Stimulated activated CD8-positive, alpha-beta memory T cell treated with anti-CD3 and anti-CD28 coated beads, Interleukin-7, amount 100 ng/mL, for 4 hours (primary cell): ENCODE measurements around the gene P2RX1.
A peak's percentile ranks its signal among the peaks of the same experiment; 100 is the strongest.

ENCODE experiments used
- DNase-seq, 2 donors: peaks; one replicate each; pipeline ENCODE4 v3.0.0-alpha.2; 2020; ENCODE audit warnings: low read depth in 2 of 2

Gene P2RX1

DNA sequence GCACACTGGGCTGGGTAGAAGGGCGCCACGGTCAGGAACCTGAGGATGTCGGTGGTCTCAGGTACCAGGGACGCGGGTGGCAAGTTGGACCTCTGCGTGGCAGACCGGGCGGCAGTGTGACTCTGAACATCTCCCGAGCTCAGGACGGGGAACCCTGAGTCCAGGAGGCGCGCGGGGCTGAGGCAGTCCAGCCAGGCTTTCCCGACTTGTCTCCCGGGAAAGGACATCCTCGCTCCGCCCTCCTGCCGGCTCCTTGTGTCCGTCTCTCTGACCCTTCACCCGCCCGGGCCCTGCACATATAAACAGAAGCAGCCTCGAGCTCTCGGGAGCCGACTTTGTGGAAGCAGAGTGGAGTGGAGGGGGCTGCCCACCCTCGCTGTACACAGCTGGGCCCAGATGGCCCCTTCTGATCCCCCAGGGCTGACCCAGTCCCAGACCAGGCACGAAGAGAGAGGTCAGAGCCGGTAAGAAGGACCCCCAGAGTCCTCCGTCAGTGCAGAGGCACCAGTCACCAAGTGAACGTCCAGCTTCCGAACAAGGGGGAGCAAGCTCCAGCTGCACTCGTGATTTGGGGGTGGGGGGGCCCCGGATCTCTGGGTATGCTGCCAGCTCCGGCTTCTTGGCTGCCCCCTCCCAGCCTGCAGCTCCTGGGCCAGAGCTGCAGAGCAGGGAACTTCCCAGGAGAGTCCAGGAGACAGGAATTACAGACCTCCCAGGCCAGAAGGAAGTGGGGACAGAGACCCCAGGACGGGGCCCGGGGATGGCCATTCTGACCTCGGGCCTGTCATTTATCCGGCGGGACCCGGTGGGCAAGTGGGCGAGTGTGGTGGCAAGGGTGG, 8.5 kb upstream of the P2RX1 start:
- no peak for DNase-seq

DNA sequence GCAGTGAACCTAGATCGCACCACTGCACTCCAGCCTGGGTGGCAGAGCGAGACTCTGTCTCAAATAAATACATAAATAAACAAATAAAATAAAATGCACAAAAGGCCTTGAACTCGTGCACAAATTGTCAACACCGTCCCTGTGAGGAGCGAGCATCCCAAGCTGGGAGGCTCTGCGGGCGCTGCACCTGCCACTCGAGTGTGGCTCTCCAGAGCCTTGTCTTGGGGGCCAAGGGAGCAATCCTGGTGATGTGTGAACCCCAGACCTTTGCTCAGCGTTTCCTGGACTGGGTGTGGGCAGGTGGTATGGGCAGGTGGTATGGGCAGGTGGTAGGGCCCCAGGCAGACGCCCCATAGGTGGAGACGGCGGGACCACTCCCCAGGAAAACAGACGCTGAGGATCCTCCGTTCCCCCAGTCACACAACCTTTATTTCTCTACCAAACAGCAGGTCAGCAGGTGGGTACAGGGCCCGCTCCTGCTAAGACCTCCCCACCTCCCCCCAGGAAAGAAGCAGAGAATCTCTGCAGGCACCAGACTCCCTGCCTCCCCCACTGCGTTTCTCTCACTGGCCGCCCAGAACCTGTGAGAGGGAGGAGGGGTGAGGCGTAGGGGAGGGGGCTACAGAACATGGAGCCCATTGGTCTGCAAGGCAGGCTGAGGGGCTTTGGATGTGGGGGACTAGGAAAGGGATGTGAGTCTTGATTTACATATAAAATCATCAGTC, 7.4 kb upstream of the P2RX1 start:
- DNase-seq: no peak

DNA sequence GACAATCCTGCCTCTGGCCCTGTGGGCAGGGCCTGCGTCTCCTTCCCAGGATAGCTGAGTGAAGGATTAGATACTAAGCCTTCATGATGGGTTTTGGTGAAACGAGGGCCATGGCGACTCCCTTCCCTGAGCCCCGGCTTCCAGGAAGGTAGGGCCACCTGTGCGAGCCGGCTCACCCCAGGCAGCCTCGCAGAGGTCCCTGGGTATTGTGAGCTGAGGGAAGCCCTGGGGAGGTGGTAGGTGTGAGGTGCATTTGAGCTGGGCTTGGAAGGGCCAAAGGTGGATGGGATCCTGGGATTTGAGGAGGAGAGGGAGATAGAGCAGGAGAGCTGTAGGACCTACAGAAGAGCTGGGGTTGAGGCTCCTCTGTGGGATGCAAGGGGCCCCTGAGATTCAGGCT, 6.5 kb upstream of the P2RX1 start:
- no peak for DNase-seq

DNA sequence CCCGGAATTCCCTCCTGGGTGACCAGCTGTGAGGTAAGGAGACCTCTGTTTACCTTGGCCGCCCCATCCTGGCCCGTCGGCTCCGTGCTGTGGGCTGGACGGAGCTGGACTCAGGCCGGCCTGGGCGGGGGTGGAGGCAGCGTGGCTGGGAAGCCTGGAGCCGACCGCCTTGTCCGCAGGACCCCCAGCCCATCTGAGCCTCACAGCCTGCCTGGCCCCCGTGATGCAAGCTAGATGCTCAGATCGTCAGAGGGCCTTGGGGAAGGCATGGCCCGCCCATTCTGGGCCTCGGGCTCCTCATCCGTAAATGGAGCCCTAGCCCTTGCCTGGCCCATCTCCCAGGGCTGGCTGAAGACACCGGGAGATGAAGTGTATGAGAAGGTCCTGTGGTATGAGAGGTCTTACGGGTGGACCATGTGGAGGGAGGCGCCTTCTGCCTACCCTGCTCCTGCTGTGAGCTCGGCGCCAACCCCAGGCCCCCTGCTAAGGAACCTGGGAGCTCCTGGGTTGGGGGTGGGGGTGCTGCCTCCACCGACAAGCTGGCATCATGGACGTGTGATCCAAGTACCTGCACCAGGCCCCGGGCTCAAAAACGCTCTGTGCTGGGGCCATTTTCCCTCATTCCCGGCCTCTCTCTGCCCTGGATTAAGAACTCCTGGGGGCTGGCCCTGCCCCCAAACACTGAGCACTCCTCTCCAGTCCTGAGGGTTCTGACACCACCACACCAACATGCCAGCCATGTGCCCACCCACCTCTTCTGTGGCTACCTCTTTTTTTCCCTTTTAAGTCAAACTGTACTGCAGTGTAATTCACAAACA, 5.4 kb upstream of the P2RX1 start:
- DNase-seq: no peak

DNA sequence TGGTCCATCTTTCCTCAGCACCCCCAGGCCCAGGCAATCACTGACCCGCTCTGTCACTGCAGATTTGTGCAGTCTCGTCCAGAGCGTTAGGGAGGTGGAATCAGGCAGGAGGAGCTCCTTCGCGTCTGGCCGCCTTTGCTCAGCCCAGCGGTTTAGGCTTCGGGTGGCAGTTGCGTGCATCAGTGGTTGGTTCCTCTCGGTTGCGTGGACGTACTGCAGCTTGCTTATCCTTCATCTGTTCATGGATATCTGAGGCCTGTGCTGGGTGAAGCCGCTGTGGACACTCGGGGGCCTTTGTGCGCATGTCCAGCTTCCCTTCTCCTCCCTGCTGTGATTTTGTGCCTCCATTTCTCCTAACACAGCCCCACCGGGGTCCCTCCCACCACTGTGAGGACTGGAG, 4.7 kb upstream of the P2RX1 start:
- DNase-seq: no peak

DNA sequence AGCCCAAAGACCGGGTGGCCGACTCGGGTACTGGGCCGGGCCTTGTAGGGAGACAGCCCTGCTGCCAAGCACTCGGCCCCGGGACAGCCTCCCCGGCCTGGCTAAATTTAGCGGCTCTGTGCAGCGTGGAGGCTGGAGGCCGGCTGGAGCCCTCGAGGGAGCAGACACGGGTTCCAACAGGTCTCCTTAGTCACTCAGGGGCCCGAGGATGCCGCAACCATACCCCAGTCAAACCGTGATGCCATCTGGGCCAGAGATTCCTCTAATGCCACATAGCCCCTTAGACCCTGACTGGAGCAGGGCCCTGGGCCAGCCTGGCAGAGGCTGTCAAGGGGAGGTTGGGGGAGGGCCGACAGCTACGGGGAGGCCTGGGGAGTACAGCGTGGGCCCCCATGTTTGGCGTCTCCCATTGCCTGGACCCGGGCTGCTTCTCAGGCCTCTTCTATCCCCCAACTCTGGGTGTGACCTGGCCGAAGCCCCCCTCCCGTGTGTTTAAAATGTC, 2.9 kb upstream of the P2RX1 start:
- DNase-seq: no peak

DNA sequence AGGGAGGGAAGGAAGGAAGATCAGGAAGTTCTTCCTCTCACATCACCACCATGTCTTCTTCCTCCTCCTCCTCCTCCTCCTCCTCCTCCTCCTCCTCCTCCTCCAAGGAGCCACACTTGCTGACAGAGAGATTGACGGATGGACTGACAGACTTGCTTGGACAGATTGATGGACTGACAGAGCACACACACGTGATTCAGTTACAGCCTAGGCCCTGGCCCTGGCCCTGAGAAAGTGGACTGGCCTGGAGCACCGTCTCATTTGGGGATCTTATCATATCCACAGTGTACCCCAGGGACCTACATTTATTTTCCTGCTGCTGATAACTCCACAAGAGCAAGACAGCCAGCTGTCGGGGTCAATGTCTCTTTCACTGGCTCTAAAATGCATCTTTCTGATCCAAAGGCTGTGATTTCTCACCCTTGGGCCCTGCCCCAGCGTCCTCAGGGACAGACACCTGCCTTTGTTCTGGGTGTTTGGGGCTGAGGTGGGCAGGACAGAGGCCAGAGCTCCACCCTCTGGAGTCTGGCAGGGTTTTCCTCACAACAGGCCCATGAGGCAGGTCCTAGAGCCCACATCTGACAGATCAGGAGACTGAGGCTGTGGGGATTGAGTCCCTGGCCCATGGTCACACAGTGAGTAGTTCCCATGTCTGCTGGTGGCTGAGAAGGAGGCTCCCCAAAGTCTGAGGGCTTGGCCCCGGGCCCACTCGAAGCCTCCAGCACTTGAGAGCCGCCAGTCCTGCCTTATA, 2.3 kb upstream of the P2RX1 start:
- no peak for DNase-seq

DNA sequence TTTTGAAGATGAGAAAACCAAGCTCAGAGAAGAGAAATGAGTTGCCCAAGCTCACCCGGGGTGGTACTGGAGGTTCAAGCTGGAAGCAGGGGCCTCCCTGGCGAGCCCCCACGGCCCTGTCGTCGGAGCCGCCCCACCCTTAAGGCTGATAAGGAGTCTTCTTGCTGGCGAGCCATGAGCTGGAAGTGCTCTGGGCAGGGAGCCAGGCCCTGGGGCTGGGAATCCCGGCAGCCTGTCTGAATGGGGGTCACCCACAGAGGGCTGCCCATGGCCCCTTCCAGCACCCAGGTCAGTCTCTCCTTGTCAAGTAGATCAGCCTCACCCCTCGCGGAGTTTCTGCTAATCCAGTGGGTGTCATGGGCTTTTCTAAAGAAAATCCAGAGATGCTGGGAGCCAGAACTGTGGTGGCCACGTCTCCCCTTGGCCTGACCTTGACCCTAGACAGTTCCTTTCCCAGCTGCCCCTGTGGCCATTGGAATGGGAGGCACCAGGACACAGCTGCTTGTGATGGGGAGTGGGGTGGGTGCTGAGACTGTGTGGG, 1.2 kb upstream of the P2RX1 start:
- no peak for DNase-seq

DNA sequence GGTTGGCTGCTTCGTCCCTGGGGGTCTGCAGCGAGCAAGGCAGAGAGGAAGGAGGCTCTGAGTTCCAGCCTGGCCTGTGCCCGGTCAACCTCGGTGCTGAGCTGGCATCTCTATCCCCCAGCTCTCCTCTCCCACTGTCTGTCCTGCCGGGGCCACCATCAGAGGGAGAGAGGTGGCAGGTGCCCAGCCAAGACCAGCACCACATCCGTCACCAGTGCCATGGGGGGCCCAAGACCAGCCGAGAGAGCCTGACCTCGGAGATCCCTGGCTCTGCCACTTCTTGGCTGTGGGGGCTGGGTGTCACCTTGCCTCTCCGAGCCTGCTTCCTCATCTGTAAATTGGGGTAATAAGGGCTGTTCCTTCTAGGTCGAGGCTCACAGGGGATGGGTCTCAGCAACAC, 560 bp upstream of the P2RX1 start:
- no peak for DNase-seq

DNA sequence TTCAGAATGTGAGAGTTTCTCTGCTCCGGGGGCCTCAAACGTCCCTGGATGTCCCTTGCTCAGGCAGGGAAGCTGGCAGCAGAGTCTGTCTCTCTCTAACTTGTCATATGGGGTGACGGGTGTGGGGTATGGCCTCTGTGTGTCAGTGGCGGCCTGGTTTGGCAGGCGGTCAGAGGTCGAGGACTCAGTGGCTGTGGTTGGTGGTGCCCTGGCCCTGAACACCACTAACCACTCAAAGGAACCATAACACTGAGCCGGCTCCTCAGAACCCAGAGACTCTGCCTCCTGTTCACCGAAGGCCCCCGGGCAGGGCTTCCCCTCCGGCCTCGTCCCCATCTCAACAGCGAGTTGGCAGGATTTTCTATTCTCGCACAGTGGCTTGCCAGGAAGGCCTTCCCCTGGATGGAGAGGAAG, 677 bp downstream of the P2RX1 start:
- DNase-seq: no peak

DNA sequence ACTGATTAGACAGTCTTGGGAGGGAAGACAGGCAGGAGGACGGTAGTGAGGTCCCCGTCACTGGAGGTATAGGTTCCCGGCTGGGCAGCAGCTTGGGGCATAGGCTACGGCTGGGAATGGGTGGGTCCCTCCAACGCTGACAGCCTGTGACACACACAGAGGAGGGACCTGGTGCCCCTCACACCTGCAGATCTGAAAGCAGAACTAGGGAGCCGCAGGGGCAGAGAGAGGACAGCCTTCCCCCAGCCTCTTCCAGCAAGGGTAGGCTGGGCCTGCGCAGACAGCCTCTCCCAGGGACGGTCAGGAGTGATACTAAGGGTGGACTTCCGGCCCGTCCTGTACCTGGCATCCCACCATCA, 2.0 kb downstream of the P2RX1 start:
- DNase-seq: no peak

DNA sequence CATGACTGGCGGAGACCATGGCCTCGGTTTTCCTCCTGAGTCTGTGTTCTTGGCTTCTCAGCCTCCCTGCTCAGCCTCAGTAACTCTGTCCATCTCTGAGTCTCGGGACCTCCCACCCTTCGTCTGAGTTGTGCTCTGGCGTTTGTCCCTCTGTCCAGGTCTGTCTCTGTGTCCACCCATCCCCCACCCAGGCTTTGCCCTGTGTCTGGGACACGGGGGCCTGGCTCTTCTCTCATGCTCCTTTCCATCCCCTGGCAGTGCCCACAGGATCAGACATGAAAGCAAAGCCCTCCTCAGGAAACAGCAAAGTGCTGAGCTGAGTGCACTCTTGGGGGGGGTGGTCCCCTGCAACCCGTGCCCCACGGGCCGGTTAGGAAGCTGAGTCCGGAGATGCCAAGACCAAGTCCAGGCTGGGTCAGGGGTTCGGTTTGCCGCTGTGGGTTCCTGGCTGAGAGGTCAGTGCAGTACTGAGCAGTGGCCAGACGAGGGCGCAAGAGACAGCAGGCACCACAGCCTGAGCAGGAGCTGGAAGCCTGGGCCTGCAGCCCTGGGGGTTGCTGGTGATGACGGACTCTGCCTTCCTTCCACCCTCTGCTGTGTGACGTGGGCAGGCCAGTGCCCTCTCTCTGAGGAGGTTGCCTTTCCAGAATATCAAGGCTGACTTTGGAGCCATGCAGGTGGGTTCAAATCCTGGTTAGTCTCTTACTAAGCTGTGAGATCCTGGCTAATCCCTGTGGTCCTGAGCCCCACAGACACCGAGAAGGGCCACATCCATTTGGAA, 2.5 kb downstream of the P2RX1 start:
- DNase-seq: peak; percentile 59 to 60

DNA sequence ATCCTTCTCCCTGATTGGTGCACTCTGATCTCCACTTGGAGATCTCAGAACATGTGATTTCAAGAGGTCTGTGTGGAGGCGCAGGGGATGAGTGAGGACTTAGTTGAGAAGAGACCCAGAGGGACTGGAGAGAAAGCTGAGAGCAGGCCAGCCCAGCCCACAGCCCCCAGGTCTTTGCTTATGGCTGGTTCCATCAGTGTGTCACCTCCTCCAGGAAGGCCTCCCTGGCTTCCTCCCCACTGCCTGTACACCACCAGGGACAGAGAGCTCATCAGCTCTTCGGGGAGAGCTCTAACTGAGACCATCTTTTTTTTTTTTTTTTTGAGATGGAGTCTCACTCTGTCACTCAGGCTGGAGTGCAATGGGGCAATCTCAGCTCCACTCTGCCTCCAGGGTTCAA, 3.4 kb downstream of the P2RX1 start:
- no peak for DNase-seq

DNA sequence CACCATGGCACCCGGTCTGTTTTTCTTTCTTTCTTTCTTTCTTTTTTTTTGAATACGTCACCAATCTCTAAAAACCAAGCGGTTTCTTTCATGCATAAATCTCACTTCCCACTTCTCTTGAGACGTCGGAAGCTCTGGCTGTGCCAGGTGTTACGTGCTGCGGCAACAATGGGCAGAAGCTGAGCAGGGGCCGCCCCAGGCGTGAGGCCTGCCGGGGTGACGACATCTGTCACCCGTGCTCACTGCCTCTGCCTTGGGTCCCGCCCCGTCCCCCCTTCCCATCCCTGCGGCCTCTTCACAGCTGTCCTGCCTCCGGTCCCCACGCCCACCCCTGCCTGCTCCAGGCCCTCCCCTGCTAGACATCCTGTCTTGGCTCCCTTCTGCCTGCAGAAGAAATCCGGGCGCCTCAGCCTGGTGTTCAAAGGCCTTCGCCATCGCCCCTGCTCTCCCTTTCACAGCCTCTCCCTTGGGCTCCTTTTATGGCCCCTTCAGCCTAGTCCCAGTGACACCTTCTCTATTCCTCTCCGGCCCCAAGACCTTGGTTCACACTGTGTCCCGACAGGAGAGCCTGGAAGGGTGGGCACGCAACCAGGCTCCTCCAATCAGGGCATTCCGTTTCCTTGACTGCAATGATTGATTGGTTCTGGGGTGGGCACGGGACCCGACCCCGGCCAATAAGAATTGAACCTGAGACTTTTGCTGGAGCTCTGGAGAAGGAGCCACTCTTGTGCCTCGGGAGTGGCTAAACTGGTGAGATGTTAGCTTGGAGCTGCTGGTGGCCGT, 4.8 kb downstream of the P2RX1 start:
- peak; percentile 27 to 56 for DNase-seq

DNA sequence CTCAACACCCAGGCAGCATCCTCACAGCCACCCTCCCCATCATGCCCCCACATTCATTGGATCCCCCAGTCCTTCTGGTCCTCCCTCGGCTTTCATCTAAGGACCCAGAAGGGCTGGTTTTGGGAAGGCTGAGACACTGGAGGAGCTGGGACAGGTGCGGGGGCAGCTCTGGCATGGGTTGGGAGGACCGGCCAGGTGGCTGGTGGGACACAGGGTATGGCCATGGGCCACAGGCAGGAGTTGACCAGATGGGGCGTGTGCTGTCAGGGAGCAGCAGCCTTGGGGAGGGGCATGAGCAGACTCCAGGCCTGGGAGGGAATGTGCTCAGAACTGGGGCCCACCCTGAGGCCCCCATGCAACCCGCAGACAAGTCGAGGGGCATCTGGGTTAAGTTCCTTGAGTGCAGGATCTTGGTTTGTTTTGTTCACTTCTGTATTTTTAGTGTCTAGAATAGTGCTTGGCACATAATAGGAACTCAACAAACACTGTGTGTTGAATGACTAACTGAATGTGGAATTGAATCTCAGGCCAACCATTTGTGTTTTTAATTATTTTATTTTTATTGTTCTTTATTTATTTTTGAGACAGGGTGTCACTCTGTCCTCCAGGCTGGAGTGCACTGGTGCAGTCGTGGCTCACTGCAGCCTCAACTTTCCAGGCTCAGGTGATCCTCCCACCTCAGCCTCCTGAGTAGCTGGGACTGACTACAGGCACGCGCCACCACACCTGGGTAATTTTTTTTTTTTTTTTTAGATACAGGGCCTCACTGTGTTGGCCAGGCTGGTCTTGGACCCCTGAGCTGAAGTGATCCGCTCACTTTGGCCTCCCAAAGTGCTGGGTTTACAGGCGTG, 5.6 kb downstream of the P2RX1 start:
- no peak for DNase-seq

DNA sequence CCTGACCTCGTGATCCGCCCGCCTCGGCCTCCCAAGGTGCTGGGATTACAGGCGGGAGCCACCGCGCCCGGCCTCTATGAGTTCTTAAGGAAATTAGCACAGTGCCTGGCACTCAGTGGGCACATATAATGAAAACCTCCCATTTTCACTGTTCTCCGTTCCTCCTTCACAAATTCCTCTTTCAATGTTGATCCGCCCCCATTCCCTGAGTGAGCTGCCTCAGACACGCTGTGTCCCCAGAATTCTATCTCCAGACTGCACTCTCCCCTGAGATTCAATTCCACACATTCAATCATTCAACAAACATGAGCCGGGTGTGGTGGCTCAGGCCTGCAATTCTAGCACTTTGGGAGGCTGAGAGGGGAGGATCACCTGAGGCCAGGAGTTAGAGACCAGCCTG, 7.0 kb downstream of the P2RX1 start:
- DNase-seq: no peak

DNA sequence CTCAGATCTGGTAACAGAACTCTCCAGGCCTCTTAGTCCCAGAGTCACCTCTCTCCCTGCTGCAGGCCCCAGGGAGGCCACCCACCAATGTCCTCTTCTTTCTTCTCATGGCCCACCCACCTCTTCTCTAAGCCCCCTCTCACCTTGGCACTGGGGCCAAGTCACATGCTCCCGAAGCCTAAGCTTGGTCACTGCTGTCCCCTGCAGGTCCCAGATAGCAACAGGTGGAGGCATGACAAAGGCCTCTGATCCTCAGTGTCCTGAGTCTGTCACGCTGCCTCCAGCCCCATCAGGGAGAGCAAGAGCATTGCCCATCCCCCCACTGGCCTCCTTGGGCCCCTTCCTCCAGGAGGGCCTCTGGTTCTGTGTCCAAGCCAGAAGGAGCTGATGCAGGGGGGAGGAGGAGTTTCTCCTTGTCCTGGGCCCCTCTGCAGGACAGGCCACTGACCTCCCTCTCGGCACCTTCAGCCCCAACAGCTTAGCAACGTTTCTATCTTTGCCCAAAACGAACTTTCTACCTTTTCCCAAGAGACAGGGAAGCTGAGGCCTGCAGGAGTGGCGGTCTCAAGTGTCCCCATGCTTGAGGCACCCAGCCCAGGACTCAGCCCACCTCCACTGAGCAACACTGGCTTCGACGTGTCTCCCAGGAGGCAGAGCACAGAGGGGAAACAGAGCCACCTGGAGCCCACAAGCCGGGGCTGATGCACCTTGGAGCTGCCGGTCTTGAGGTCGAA, 8.6 kb downstream of the P2RX1 start:
- DNase-seq: no peak

DNA sequence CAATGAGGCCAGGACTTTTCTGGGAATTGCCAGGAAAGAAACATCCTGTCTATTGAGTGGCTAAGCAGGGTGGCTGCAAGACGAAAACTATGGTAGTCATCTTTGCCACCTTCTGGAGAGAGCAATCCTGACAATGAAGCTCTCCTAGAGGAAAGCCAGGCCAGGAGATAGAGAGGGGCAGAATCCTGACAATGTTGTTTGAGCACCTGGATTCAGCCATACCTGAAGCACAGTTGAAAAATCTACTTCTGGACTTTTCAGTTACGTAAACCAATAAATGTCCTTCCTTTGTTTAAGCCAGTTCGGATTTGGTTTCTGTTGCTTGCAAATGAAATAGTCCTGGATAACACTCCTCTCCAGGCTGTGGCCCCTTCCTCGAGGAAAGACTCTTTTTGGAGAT, 9.4 kb downstream of the P2RX1 start:
- DNase-seq: no peak
